Inflammatory macrophage treated with lipopolysaccharide for 1 hour (primary cell): ENCODE results near the gene MYL7.
"Not testable (repeated sequence)": the region's sequence is repeated elsewhere in the genome, so short reads cannot be mapped to it uniquely, and the experiment has no call there.

Experiments
- DNase-seq, 2 donors: peaks; one replicate each; pipeline ENCODE4 v3.0.0-alpha.2; 2020 to 2022

MYL7 gene

DNA sequence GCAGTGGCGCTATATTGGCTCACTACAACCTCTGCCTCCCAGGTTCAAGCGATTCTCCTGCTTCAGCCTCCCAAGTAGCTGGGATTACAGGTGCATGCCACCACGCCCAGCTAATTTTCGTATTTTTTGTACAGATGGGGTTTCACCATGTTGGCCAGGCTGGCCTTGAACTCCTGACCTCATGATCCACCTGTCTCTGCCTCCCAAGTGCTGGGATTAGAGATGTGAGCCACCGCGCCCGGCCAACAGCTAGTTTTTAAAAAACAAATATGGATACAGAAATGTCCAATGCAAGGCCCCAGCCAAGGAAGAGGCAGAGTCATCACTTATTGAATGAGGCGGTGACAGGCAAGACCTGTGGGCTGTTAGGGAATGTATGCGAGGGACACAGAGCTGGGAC lies 30.8 kb upstream of the MYL7 start:
- not testable (repeated sequence) for DNase-seq

DNA sequence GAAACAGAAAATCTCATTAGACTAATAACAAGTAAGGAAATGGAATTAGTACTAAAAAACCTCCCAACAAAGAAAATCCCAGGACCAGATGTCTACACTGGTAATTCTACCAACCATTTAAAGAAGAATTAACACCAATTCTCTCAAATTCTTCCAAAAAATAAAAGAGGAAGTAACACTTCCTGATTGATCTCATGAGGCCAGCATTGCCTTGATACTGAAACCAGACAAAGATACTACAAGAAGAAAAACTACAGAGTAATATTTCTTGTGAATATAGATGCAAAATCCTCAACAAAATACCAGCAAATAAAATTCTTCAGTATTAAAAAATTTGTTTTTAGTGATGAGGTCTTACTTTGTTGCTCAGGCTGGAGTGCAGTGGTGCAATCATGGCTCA lies 26.8 kb upstream of the MYL7 start:
- peak; percentile 24 to 27 for DNase-seq

DNA sequence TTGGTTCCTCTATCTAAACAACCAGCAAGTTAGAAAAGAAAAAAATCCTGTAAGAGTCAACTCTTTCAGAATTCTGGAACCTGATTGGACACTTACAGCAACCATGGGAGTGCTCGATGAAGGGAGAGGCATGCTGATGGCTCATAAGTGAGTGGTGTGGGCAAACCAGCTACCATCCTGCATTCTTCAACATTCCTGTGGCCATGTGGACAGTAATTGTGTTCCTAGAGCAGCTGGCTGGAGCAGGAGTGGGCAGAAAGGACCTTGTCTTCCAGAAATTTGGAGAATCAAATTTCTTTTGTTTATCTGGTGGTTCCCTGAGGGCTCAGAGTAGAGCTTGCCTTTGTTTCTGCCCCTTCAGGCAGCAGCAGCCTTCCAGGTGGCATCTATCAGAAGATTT lies 22.5 kb upstream of the MYL7 start:
- no peak for DNase-seq

DNA sequence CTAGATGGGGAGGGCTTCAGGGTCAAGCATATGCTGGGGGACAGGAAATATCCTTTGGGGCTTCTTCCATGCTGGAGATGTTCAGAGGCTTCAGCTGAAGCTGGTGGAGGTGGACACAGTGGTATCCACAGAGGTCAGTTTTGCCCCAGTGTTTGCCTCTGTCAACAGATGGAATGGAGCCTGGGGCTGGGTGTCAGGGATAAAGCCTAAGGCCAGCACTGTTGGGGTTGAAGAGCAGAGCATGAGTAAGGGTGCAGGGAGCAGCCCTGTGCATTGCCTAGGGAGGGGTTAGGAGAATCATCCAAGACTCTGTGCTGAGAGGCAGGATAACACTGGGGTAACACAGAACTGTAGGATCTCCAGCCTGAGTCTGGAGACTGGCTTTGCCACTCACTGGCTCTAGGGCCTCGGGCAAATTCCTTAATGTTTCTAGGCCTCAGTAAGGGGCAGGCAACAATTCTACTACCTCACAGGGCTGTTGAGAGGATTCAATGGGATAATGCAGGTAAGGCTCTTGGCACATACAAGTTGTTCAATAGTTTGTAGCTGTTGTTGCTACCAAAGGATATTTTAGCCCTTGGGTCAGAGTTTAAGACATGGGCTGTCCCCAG lies 21.8 kb upstream of the MYL7 start:
- no peak for DNase-seq

DNA sequence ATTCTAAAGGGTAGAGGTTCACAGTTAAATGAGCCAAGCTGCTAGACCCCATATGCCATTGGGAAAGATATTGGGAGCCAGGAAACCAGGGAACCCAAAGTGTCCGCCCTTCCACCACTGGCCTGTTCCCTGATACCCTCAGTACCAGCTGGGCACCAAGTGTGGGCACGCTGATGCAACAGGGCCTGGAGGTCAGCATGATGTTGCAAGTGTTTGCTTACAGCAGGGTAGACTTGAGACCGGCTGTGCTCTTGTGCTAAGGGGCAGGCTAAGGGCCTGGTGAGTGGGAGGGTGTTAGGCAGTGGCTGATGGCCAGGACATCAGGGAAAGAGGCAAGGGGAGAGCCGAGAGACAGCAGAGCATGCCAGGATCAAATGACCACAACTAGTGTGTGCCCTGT lies 21.0 kb upstream of the MYL7 start:
- DNase-seq = no peak

DNA sequence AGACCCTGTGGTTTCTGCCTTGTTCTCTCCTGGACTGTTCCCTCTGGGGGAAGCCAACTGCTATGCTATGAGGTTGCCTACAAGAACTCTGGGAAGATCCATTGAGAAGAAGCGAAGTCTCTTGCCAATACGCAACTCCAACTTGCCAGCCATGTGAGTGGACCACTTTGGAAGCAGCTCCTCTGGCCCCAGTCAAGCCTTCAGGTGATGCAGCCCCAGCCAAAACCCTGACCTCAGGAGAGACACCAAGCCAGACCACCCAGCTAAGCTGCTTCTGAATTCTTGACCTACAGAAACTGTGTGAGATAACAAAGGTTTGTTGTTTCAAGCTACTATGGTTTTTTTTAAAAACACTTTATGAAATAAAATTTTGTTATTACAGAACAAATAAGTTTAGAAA lies 20.2 kb upstream of the MYL7 start:
- no peak for DNase-seq

DNA sequence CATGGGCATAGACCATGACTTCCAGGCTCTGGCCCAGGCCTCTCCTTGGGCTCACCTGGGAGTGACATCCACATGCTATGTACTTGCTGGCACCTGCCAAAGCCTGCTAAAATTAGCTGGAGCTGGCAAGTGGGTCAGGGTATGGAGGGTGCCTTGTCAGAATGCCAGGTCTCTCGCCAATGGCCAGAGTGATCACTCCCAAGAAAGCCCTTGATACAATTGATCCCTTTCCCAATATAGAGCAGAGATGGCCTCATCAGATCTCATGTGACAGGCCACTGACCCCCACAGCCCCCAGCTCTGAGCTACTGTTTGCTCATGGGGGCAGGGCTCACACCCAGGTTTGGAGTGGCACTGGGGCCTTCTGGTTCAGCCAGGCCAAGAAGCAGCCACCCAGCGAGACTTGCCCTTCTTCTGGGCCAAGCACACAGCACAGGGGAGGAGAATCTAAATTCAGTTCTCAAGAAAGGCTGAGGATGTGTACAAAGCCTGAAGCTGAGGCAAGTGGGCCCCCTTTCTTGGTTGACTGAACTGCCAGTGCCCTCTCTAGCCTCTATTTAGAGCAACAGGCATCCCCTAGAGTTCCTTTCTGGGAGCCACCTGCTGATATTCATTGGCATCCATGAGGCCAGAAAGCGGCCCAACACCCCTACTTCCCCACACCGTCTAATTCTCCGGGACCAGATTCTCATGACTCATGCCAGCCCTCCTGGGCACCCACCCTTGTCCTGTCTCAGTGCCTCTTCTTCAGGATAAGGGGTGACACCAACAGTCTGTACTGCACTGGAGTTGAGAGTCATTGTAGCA lies 18.9 kb upstream of the MYL7 start:
- no peak for DNase-seq

DNA sequence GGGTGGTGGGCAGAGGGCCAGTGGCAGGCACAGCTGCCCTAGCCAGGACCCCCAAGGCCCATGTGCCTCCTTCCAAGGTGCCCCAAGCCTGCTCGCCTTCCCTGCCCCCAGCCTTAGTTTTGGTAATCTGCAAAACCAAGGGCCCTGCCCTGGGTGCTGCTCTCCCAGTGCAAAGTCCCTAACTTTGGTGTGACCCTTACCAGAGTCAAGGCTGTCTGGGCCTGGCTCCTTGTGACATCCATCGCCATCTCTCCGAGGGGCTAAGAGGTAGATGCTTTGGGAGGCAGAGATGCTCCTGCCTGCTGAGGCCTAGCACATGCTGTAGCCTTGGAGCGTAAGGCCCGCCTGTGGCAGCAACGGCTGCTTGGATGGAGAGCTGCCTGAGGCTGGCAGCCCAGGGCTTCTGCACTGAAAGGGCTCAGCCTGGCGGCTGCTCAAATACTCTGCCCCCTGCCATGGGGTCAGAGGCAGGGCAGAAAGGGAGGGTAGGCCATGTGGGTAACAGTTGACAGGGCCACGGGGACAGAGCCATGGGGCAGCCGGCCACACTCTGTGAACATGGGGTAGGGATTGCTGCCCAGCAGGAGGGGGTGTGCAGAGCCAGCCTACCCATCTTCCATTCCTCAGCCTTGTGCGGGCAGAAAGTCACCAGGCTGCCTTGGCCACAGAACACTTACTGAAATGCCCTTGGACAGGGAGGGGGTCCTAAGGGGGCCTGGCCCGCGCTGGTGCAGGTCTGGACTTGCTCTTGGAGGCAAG lies 17.9 kb upstream of the MYL7 start:
- DNase-seq = no peak

DNA sequence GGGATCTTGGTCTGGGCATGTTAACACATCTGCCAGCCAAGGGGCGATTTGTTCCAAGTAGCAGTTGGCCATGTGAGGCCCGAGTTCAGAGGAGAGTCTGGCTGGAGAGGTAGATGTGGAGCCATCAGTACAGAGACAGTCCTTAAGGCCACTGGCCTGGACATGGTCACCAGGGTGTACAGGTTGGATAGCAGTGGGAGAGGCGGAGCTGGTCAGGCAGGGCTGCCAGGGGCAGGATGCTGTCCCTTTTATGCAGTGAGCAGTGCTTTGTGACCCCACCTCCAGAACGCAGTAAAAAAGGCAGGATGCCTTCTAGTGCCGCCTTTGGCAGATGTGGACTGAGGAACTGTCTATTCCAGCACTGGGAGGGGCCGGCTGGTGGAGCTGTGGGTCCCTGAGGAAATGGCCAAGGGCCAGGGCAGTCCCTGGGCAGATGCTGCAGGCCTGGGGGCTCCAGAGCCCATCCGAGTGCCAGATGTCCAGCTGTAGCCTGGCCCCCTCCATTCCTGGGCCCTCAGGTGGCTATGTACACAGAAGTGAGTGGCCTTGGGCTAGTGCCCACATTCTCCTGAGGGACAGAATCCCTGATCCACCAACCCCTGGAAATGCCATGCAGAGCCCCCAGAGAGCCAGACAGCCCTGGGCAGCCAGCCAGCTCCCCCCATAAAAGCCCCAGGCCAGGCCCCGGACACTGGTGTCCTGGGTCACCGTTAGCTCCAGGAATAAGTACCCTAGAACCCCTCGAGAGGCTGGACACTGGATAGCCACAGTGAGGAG lies 17.2 kb upstream of the MYL7 start:
- DNase-seq = no peak

DNA sequence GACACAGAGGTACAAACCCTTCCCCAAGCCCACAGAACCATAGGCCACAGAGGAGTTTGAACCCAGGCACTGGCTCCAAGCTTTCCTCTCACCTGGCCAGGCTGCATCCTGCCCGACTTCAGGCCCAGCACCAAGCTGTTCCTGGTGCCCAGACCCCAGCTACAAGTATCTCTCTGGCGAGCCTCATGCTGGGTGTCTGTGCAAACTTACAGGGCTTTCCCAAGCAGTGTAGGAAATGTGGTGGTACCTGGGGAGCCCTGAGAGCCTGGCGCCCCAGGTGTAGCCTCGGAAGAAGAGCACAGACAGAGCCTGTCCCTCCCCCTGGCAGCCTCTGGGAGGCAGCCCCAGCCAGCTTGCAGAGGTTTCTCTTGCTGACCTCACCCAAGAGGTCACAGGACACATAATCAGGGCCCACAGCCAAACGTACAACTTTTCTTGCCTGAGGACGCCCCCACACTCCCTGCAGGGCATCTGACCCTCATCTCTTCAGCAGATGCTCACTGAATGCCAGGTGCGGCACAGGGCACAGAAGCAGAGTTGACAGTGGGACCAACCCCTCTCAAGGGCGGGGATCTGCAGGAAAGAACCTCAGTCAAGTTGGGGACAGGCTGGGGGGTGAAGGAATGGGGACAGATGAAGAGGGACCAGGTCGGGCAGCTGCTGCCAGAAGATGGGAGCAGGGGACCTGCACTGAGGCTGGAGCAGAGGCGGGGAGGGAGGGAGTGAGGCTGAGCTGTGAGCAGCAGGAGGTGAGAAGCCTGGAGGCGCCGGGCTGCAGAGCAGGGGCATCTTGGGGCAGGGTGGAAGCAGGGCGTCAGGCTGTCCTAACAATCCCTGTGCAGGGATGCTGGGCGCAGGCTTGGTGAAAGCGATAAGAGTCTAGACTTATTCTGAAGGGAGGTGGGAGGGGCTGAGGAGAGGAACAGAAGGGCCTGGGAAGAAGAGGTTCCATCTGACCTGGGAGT lies 16.3 kb upstream of the MYL7 start:
- DNase-seq = no peak

DNA sequence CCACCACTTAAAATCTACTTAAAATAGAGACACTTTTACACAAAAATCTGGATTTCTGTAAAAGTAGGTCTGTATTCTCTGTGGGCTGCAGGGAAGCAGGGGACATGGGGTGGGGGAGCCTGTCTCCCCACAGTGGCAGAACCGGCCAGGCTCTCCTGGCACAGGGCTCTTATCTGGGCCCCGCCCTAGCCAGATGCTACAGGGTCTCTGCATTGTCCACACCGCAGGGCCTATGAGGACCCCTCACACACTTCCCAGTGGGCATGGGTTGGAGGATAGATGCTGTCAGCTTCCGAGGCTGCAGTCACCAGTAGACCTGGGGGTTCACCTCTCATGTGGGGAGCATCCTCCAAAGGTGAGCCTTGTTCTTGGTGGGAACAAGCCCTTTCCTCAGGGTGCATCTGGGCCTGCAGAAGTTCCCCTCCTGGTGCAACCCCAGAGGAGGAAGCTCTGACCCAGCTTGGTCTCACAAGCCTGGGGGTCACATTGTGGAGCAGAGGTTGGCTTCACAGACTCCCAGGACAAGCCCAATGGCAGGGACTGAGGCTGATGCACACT lies 15.4 kb upstream of the MYL7 start:
- no peak for DNase-seq

DNA sequence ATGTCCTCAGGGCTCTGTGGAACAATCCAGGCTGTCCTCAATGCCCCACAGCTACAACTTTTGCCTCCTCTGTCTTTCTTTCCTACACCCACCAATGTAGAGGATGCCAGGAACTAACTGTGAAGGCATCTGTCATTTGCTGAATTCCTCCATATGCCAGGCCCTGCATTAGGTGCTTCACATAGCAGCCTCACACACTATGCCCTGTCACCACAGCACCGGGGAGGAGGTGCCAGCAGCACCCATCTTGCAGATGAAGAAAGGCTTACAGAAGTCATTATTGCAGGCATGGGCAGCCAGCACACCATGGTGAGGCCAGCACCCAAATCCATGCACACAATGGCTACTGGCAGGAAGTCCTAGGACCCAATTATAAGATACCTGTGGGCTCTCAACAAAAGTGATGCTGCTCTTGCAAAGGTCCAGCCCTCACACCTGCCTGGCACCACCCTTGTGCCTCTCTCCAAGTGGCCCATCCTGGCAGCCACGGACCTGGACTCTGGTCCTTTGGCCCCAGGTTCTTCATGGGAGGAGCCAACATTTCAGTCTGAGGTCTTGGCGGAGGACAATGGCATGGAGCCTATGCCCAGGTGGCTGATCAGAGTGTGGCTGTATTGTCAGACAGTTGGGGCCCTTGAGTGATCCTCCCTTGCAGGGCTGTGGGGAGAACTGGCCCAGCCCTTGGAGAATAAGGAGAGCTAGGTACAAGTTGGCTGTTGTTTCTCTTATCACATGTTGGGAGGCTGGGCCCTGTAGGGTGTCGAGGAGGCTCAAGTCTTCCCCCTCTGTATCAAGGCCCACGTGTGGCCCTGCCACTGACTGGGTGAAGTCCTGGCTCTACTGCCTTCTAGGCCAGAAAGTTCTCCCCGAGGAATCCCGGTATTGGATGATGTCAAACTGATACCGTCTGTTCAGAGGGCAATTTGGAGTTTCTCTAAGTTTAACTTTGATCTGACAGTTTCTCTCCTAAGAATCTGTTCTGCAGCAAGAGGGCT lies 14.4 kb upstream of the MYL7 start:
- DNase-seq = no peak

DNA sequence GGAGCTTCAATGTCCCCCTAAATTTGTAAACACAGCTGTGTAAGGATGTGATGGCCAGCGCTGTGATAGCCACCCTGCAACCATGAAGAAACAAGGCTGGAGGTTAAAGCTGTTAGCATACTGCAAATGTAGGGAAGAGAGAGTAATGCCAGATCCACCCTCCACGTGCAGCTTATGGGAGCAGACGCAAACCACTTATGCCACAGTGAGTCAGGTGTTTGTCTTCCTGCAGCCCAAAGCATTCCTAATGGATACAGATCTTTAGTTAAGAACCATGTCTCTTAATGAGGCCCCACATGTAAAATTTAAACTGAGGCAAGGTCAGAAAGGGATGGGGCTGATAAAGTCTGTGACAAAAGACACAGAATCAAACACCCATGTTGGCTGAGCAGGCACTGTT lies 13.6 kb upstream of the MYL7 start:
- no peak for DNase-seq

DNA sequence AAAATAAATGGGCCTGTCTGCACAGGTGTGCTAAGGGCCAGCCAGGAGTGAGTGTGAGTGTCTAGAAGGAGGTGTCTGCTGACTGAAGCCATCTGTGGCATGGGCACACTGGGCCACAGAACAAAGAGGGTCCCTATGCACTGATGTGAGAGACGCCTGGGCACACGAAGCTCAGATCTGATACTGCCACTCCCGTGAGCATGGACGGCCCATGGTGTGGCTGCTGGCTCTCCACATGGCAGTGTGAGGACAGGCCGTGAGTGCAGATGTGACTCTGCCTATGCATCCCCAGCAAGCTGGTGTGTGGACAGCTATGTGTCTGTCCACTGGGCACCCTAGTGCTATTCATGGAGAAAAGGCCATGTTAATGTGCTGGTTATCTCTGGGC lies 12.8 kb upstream of the MYL7 start:
- no peak for DNase-seq

DNA sequence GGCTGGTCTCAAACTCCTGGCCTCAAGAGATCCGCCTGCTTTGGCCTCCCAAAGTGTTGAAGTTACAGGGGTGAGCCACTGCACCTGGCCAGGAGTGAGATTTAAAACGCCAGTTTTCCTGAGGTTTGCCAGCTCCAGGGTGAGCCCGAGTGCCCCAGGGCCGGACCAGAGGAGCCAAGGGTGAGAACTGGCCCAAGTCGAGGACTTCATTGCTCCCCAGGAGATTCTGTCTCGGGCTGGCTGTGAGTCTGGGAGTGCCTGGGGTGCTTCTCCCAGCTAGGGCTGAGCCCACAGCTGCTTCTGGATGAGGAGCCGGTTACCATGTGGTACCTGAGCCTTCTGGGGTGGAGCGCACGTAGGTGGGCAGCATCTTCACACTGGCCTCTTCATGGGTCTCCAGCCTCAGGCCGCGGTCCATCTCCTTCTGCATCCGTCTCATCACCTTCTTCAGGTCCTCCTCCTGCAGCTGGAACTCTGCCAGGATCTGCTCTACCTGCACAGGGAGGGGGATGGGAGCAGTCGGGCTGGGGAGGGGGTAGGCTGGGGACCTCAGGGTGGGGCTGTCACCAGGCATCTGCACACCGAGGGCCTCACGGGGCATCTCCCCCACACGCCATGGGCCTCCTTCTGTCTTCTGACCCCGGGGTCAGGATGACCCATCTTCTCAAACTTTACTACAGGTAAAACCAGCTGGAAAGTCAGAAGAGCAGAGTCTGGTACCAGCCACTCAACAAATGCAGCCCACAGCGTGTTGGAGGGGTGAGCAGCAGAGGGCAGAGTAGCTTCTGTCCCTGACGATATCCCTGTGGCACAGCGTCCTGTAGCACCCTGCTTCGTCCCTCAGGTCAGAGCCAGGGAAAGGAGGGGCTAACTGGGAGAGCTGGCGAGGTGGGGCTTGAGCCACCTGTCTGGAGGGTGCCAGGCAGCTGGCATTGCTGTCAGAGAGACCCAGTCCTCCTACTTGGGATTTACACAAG lies 12.1 kb upstream of the MYL7 start:
- DNase-seq = no peak

DNA sequence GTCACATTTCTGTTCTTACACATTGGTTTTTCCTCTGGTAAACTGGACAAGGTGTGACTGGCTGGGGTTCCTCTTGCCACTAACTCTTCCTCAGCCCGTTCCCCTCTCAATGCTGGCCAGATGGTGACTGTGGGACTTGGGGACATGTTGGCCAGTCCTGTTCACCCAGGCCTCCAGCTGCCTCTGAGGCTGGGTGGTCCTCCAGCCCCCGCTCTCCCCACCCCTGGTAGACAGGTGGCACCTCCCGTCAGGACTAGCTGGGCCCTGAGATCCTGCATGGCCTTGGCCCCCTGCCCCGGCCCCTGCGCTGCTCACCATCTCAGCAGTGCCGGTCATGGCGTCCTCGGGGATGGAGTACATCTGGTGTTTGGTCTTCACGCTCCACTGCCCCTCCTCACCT lies 10.8 kb upstream of the MYL7 start:
- DNase-seq = no peak

DNA sequence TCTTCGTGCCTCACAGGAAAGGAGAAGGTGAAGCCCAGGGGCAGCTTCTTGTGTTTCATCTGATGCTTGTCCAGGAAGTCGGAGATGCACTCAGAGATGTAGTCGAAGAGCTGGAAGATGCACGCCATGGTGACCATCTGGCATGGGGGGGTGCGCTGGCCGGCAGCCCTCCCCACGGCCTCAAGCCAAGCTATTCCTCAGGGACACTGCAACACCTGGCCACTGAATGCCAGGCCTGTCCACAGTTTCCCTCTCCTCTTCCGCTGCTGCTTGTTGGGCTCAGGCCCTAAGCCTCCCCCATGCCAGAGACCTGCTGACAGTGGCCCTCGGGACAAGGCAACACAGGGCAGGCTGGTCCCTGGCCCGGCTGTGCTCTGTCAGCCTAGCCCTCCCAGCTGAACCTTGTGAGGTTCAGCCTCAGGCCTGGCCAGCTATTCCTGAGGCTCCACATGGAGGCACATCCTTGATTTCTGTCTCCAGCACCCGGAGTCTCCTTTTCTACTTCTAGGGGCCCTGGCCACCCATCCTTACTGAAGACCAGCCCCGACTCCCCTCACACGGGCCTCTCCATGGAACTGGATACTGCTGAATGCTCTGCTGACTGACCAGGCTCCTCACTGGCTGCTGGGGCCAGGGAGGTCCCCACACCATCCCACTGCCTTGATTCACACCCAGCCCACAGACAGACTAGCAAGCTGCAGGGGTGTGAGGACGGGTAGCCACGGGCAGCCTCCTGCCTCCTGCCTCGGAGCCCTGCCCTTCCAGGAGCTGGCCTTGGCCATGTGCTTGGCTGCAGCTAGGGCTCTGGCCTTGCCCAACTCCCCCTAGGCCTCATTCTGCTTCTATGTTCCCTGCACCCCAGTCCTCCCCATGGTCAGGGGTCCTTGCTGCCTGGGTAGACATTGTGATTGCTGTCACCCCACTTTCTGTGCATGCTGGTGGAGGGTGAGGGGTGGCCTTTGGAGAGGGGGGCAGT lies 10.1 kb upstream of the MYL7 start:
- DNase-seq = no peak

DNA sequence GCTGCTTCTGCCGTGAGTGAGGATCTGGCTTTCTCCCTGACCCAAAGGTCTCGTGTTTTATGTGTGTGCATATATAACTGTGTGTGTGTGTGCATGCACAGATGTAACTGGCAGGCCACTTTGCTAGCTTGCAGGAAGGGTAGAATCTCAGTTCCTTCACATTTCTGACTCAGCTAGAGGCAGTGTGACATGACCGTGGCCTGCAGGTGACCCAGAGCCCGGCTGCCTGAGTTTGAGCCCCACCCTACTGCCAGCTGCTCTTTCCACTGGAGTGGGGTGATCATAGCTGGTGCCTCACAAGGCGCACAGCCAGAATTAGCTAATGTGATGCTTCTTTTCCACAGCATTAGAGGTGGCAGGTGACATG lies 9.3 kb upstream of the MYL7 start:
- no peak for DNase-seq
